NCI-H1694 treated with DMSO at 0.1 percent for 48 hours (cell line): ENCODE data around the gene ELF1.

Experiments used
- DNase-seq: peaks from one replicate; lab custom pipeline; 2025; lab: John Stamatoyannopoulos, UW

ELF1 gene

GRCh38 chr13:41006978-41007743 is 12.0 kb downstream of the ELF1 start:
- no peak for DNase-seq

GRCh38 chr13:41006306-41006705 is 12.8 kb downstream of the ELF1 start:
- no peak for DNase-seq

DNA sequence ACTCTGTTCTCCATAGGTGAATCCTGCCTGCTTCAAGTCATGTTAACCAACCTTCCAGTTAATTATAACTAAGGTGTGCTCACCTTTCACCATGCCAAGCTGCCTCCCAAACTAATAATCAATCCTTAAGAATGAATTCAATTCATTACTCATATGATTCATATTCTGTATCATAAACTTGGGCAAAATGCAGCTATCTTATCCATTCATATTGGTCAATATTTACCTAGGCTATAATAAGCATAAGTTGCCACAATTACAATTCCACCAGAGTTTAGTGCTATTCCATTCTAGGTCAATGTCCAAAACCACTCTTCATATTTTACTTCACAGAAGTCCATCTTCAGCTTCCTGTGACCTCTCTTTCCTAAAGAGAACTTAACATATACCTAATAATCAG is 13.4 kb downstream of the ELF1 start:
- DNase-seq, result no peak

GRCh38 chr13:41004875-41005693 is 14.0 kb downstream of the ELF1 start:
- no peak for DNase-seq

DNA sequence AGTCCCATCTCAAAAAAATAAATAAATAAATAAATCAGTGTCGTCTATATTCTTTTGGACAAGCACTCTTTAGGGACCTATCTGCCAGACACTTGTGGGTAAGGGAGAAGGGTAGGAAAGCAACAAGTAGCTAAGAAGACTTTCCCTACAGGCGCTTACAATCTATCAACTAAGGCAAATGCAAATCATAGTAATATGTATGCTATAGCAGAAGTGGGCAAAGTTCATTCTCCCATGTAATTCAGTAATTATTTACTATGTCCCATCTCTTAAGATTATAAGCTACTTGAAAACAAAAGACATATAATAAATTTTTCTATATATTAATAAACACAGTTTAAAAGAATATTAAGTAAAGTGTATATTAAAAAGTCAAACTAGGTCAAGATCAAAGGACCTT is 16.5 kb downstream of the ELF1 start:
- no peak for DNase-seq

DNA sequence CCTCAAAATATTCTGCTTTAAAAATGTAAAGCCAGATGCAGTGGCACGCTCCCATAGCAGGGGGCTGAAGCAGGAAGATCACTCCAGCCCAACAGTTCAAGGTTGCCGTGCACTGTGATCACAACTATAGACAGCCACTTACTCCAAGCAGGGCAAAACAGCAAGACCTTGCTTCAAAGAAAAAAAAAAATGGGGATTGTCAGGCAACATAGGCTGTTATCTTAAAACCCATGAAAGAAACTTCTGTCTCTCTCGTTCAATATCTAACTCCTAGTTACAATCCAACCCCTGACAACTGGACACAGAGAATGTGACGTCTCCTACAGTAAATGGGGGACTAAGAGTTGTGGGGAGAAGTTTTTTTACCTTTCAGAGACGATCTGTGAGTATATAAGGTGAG is 17.4 kb downstream of the ELF1 start:
- no peak for DNase-seq

GRCh38 chr13:40999416-40999815 is 19.7 kb downstream of the ELF1 start:
- no peak for DNase-seq

DNA sequence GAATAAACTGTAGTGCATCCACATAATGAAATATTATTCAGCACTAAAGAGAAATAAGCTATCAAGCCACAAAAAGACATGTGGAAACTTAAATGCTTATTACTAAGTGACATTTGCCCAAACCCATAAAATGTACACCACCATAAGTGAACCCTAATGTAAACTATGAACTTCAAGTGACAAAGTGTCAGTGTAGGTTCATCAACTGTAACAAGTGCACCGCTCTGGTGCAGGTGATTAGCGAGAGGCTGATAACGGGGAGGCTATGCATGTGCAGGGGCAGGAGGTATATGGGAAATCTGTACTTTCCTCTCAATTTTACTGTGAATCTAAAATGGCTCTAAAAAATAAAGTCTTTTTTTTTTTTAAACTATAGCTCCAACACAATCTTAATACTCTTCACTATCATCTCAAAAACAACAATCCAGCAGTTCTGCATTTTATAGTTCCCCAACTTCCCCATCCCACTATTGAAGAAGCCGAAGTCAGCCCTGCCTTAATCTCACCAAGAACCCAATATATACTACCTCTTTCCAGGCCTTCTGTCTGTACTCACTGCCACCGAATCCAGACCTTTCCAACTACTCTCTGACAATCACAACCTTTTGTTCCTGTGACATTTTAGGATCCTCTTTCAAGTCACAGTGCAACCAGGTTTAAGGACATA is 22.6 kb downstream of the ELF1 start:
- no peak for DNase-seq

GRCh38 chr13:40995997-40996396 is 23.1 kb downstream of the ELF1 start:
- DNase-seq, result no peak

GRCh38 chr13:40994581-40995230 is 24.4 kb downstream of the ELF1 start:
- no peak for DNase-seq

DNA sequence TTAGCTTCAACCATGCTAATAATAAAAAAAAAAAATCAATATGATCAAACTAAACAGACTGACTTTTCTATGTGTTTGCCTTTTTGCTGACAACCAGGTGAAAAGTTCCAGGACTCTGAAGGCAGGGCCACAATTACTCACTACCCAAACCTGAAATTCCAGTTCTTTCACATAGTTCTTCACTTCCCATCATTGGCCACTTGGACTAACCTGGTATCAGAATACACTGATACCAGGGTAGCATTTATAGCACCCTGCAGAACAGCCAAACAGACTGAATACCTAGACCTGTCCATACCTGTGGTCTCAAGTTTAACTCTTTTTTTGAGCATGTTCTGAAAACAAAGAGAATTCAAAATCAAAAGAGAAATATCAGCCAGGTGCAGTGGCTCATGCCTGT is 25.1 kb downstream of the ELF1 start:
- no peak for DNase-seq

DNA sequence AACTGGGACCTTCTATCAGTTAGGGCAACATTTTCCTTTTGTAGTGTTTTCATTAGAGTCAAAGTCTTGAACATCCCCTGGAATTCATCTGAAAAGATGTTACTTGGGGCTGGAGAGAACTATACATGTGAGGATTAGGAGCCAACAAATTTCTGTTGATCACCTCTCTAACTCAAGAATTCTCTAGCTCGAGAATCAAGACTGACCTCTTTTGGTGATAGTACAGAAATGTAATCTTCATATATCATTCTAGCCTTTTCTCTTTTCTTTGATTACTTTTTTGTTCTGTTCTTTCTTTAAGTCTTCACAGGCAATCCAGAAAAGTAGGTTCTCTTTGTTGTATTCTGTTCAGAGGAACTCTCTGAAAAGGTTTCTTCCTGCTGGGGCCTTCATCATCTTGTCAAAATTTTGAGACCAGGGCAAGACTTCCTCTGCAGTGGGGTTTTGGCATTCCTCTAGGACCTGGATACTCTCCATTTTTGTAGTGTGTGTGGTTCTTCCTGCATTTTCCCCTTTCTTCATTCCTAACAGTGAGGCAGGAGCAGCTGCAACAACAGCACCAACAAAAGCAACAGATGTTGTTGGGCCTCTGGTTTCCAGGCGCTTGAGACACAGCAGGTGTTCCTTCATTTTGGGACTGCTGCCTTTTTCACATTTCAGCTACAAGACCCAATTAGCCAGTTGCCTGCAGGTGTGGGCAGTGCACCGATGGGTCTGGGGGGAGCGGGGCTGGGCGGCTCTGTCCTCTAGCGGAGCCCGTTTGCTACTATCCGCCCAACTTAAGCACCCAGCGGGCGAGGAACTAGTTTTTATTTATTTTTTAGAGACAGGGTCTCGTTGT is 26.2 kb downstream of the ELF1 start:
- peak; percentile 55 for DNase-seq

GRCh38 chr13:40987606-40988280 is 31.4 kb downstream of the ELF1 start:
- peak; percentile 50 for DNase-seq

DNA sequence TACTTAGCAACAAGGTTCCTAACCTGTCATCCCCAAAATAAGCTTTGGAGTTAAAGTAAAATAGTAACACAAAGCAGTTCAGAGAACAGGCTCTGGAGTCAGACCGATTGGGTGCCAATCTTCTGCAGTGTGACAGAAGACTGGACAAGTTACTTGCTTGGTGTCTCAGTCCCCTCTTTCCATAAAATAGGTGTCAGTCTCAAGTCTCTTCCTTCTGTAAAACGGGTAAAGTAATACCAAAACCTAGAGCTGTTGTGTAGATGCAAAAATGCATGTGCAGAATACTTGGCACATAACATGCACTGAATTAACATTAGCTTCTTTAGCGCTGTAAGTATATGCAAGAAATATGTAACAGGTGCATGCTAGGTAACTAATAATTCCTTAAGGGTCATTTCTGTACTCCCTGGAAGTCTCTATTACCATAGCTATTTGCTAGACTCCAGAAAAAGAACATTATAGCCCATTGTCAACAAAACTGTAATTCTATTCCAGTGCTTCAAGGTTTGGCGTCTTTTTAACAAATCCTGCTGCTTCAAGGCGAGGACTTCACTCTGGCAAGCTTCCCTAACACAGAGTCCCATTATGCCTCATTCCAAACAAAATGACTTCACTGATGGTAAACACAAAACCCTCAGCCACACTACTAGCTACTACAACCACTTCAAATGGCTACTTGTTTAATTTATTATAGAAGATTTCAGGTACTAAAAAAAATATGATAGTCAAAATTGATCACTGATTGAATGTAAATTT is 32.8 kb downstream of the ELF1 start:
- DNase-seq, result no peak

GRCh38 chr13:40985381-40986100 is 33.6 kb downstream of the ELF1 start:
- no peak for DNase-seq

DNA sequence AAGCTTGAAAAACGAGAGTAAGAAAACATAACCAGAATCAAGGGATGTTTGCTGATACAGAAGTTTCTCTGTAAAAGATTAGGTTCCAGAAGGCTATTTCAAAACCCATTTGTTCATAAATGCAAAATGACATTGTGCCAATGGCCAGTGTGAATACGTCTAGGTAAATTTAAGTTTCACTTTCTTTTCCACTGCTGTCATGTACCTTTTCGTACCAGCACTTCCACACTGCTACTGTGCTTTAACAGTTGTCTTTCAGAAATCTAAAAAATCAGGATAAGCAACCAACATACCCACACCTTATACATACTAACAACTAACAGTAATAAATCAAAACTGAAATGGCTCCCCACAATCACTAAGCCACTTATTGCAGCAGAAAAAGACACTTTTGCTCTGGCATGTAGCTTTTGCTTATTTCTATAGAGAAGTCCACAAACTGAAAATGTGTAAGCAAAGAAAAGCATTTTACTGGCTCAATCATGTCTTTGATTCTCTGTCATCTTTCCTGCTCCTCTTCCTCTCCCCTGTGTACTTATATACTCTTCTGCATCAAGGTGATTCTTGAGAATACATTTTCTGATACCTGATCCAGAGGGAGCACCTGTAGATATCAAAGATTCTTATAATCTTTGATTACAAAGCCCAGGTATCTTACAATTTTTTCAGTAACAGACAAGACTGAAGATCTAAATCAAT is 34.3 kb downstream of the ELF1 start:
- DNase-seq, result no peak

DNA sequence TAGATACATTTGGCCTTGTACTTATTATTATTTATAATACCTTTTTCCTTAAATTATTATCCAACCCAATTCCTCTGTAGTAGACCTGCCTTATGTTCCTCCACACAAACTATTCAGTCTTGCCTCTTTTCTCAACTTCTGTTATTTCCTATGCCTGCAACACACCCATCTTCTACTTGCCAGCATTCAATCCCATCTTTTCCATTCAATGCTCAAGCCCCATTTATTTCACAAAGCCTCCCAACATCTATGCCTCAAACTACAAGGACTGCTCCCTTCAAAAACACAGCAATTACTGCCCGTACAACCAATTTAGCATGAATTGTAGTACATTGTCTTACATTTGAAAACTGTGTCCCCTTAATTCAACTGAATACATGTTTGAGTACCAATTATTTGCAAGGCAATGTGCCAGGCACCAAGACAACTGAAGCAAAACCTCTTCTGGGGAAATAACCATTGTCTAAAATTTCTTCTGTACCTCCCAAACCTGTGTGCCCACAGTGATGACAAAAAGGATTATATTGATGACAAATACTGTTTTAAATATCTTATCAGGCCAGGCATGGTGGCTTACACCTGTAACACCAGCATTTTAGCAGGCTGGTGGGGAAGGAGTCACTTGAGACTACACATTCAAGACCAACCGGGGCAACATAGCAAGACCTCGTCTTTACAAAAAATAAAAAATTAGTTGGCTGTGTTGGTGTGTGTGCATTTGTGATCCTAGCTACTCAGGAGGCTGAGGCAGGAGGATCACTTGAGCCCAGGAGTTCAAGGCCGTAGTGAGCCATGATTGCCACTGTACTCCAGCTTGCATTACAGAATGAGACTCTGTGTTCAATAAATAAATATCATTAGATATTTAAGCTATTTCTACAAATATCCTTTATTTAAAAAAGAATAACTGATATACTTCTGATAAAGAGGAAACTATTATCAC is 35.1 kb downstream of the ELF1 start:
- DNase-seq, result no peak

DNA sequence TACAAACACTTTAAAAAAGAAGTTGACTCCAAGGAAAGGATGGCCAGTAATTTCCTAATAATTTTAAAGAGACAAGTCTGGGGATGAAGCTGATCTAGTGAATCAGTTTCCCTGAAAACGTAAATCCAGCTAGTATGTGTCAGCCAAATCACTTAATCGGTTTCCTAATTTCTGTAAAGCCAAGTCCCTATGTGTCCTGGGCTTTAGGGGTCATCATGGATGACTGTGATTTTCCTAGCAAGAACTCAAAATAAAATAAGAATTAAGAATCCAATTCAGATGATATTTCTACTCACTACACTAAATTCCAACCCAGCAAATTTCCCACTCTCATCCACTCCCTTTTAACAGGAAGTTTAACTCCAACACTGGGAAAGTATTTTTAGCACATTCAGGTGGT is 35.9 kb downstream of the ELF1 start:
- DNase-seq, result no peak
